Glutamatergic neuron (in vitro differentiated cells): ENCODE data around the gene CSGALNACT2. TPM values are rescaled to one million over a fixed set of nuclear protein-coding genes. Genes with fewer than 3 reads are reported as not detected.

Experiments used
- DNase-seq: peaks from one replicate; pipeline ENCODE4 v3.0.0; 2022
- H3K27ac Mint-ChIP-seq: one replicate; pipeline ENCODE4 v1.8.0; 2020; ENCODE audit warnings: mild to moderate bottlenecking, mixed read lengths, inconsistent platforms; ENCODE audit not compliant: unreplicated experiment
- H3K27me3 Mint-ChIP-seq: one replicate; pipeline ENCODE4 v1.8.0; 2020; ENCODE audit warnings: mild to moderate bottlenecking, moderate library complexity, mixed read lengths, inconsistent platforms; ENCODE audit not compliant: unreplicated experiment
- H3K36me3 Mint-ChIP-seq: one replicate; pipeline ENCODE4 v1.8.0; 2020; ENCODE audit warnings: mild to moderate bottlenecking, mixed read lengths, inconsistent platforms; ENCODE audit not compliant: unreplicated experiment
- H3K4me1 Mint-ChIP-seq: one replicate; pipeline ENCODE4 v1.8.0; 2020; ENCODE audit warnings: mild to moderate bottlenecking, low read depth, mixed read lengths, inconsistent platforms; ENCODE audit not compliant: unreplicated experiment
- H3K4me3 Mint-ChIP-seq: one replicate; pipeline ENCODE4 v1.8.0; 2020; ENCODE audit warnings: mild to moderate bottlenecking, mixed read lengths, inconsistent platforms; ENCODE audit not compliant: unreplicated experiment
- H3K9me3 Mint-ChIP-seq: one replicate; pipeline ENCODE4 v1.8.0; 2020; ENCODE audit warnings: mild to moderate bottlenecking, moderate library complexity, mixed read lengths, inconsistent platforms; ENCODE audit not compliant: unreplicated experiment
- CTCF ChIP-seq: fragments of 200-600 bp; sonication (generic); IDR thresholded peaks from one replicate; pipeline ENCODE4 v1.5.0; 2021; ENCODE audit not compliant: partially characterized antibody, unreplicated experiment
- total RNA-seq: library from RNA; stranded (reverse); fragmentation: NEBNext Ultra II Directional; extraction: Animal tissue kit (Norgen Biotek cat#: 25700); gene quantifications from one replicate; pipeline ENCODE4 v1.2.1, GENCODE V29; 2021; ENCODE audit not compliant: unreplicated experiment

Gene CSGALNACT2
- total RNA-seq, 1 donor from 2014 or later = 28.3 TPM

- no peak overlapping the region for H3K27ac Mint-ChIP-seq
- H3K4me1 Mint-ChIP-seq = no peaks in the 10 kb centered on the region
Measured at GRCh38 chr10:43108951-43109350, 29.3 kb upstream of the CSGALNACT2 start.

GRCh38 chr10:43109671-43110249 is 28.5 kb upstream of the CSGALNACT2 start:
- Mint-ChIP-seq H3K27ac (no peak overlapping the region), H3K4me3 (no peak overlapping the region), H3K36me3 (no peaks in the 10 kb centered on the region), H3K9me3 (peaks cover 6% of the 10 kb centered on the region), H3K4me1 (no peaks in the 10 kb centered on the region), H3K27me3 (peaks cover 2% of the 10 kb centered on the region)
- no peak for TF ChIP-seq CTCF
- DNase-seq = peak; percentile 8

More at GRCh38 chr10:43108951-43109350, 29.3 kb upstream of the CSGALNACT2 start:
- peaks cover 7% of the 10 kb centered on the region for H3K9me3 Mint-ChIP-seq
- no peak for TF ChIP-seq CTCF
- peak; percentile 6 for DNase-seq
- peaks cover 4% of the 10 kb centered on the region for H3K27me3 Mint-ChIP-seq
- no peaks in the 10 kb centered on the region for H3K36me3 Mint-ChIP-seq
- no peak overlapping the region for H3K4me3 Mint-ChIP-seq

- H3K4me1 Mint-ChIP-seq = no peaks in the 10 kb centered on the region
- peaks cover 2% of the 10 kb centered on the region for H3K27me3 Mint-ChIP-seq
- peaks cover 3% of the 10 kb centered on the region for H3K9me3 Mint-ChIP-seq
- DNase-seq = peak; percentile 14
- no peak for TF ChIP-seq CTCF
- no peak overlapping the region for H3K27ac Mint-ChIP-seq
- no peaks in the 10 kb centered on the region for H3K36me3 Mint-ChIP-seq
- no peak overlapping the region for H3K4me3 Mint-ChIP-seq
Measured at GRCh38 chr10:43110338-43111071, 27.7 kb upstream of the CSGALNACT2 start.

- peaks cover 2% of the 10 kb centered on the region for H3K27me3 Mint-ChIP-seq
- no peak overlapping the region for H3K4me3 Mint-ChIP-seq
- H3K36me3 Mint-ChIP-seq = no peaks in the 10 kb centered on the region
- H3K9me3 Mint-ChIP-seq = peaks cover 3% of the 10 kb centered on the region
- H3K4me1 Mint-ChIP-seq = no peaks in the 10 kb centered on the region
- H3K27ac Mint-ChIP-seq = no peak overlapping the region
- DNase-seq = peak; percentile 12
- TF ChIP-seq CTCF = no peak
Measured at GRCh38 chr10:43111101-43111500, 27.1 kb upstream of the CSGALNACT2 start.
